GM12878 (cell line): Measurements from ENCODE around the gene ARHGAP6. TPM values are rescaled to one million over a fixed set of nuclear protein-coding genes. Genes with fewer than 3 reads are reported as not detected.
A peak's percentile ranks its signal among the peaks of the same experiment; 100 is the strongest.

Source experiments
- ATAC-seq: fragments of 200-7000 bp; cut with Tn5 transposase; 3 replicates; pipeline ENCODE4 v1.9.1; 2020; ENCODE audit warnings: mild to moderate bottlenecking, moderate library complexity
- BruUV-seq: library from RNA; stranded (reverse); fragments of 400-500 nt; replicated peaks from 2 replicates; lab custom pipeline; 2021; lab: Mats Ljungman, UMichigan
- CTCF ChIA-PET: fragments of 300-600 bp; sonication (Branson Sonifier 250); formaldehyde crosslinking; extraction: SDS; loops from one replicate; lab custom pipeline; 2021; ENCODE audit warnings: inconsistent platforms; lab: Yijun Ruan, JAX
- POLR2A ChIA-PET: fragments of 350-600 bp; formaldehyde crosslinking; extraction: SDS; loops from one replicate; lab custom pipeline; 2021; ENCODE audit warnings: inconsistent platforms; lab: Charles Lee
- RAD21 ChIA-PET: fragments of 300-600 bp; sonication (Branson Sonifier 250); formaldehyde crosslinking; loops from one replicate; lab custom pipeline; 2023; ENCODE audit warnings: antibody characterized with exemption; ENCODE audit not compliant: unreplicated experiment; lab: Charles Lee
- SMC1A ChIA-PET: fragments of 300-600 bp; sonication (Branson Sonifier 250); formaldehyde crosslinking; loops from one replicate; lab custom pipeline; 2023; ENCODE audit not compliant: unreplicated experiment, uncharacterized antibody; lab: Charles Lee
- DNase-seq: peaks from one replicate; pipeline ENCODE4 v3.0.0-alpha.2; 2011; ENCODE audit warnings: low read depth, low spot score
- FAIRE-seq: peaks from 3 replicates; lab custom pipeline; 2011; peaks lifted over from hg19 to GRCh38; lab: Jason Lieb, UNC
- H2AFZ ChIP-seq: 2 replicates; pipeline ENCODE4 v1.6.0; 2011; ENCODE audit warnings: low read depth, low read length, control low read depth; ENCODE audit not compliant: control insufficient read depth
- H3K27ac ChIP-seq: 2 replicates; pipeline ENCODE4 v1.5.1; 2011; ENCODE audit warnings: control low read depth; ENCODE audit not compliant: control insufficient read depth, insufficient read depth
- H3K27me3 ChIP-seq, 2 experiments: replicated peaks in 1 of 2; 2 replicates each; pipeline versions ENCODE4 v1.6.0 to v1.6.1; 2011; ENCODE audit warnings: low read length in 1 of 2; ENCODE audit not compliant: control insufficient read depth in 2 of 2, insufficient read depth in 2 of 2
- H3K36me3 ChIP-seq, 2 experiments: 2 replicates each; pipeline ENCODE4 v1.5.1; 2011; ENCODE audit warnings: low read length in 1 of 2; ENCODE audit not compliant: control insufficient read depth in 2 of 2, insufficient read depth in 2 of 2
- H3K4me1 ChIP-seq: 2 replicates; pipeline ENCODE4 v1.6.1; 2011; ENCODE audit warnings: mild to moderate bottlenecking, low read length, moderate library complexity, mixed read lengths; ENCODE audit not compliant: control insufficient read depth, insufficient read depth
- H3K4me2 ChIP-seq: 2 replicates; pipeline ENCODE4 v1.6.0; 2011; ENCODE audit warnings: control low read depth; ENCODE audit not compliant: control insufficient read depth, insufficient read depth
- H3K4me3 ChIP-seq: fragments of 200-600 bp; sonication (generic); 2 replicates; pipeline ENCODE4 v1.5.1; 2016
- H3K79me2 ChIP-seq: 2 replicates; pipeline ENCODE4 v1.6.0; 2011; ENCODE audit warnings: low read length; ENCODE audit not compliant: control insufficient read depth, insufficient read depth
- H3K9ac ChIP-seq: 2 replicates; pipeline ENCODE4 v1.8.0; 2011; ENCODE audit warnings: low read length, control low read depth, mixed read lengths; ENCODE audit not compliant: control insufficient read depth, insufficient read depth
- H3K9me3 ChIP-seq: replicated peaks from 3 replicates; pipeline ENCODE4 v1.5.1; 2011; ENCODE audit warnings: mild to moderate bottlenecking, low read length; ENCODE audit not compliant: control insufficient read depth, insufficient read depth
- H4K20me1 ChIP-seq: 2 replicates; pipeline ENCODE4 v1.6.0; 2011; ENCODE audit not compliant: control insufficient read depth, insufficient read depth
- ATF2 ChIP-seq: IDR thresholded peaks from 2 replicates; pipeline ENCODE4 v1.6.1; 2012; ENCODE audit warnings: low read length, inconsistent platforms
- CREB1 ChIP-seq: IDR thresholded peaks from 2 replicates; pipeline ENCODE4 v1.6.1; 2012; ENCODE audit warnings: low read depth, mild to moderate bottlenecking, inconsistent platforms
- KDM1A ChIP-seq: fragments of 200-600 bp; sonication (generic); IDR thresholded peaks from 2 replicates; pipeline ENCODE4 v1.6.1; 2016; ENCODE audit warnings: borderline replicate concordance
- MYC ChIP-seq: IDR thresholded peaks from 2 replicates; pipeline ENCODE4 v1.6.1; 2011; ENCODE audit warnings: mild to moderate bottlenecking, low read length, moderate library complexity, inconsistent platforms; ENCODE audit not compliant: insufficient read depth, insufficient replicate concordance, insufficient read length, severe bottlenecking
- SIN3A ChIP-seq: IDR thresholded peaks from 2 replicates; pipeline ENCODE4 v1.6.1; 2012; ENCODE audit warnings: low read depth, low read length, improper control_type of control experiment
- SIX5 ChIP-seq: IDR thresholded peaks from 2 replicates; pipeline ENCODE4 v1.6.1; 2011; ENCODE audit warnings: mild to moderate bottlenecking, low read depth, low read length, moderate library complexity; ENCODE audit not compliant: severe bottlenecking
- SMAD5 ChIP-seq: IDR thresholded peaks from 2 replicates; pipeline ENCODE4 v1.6.1; 2016; ENCODE audit warnings: antibody characterized with exemption, low read depth
- SP1 ChIP-seq: IDR thresholded peaks from one replicate; pipeline ENCODE4 v1.6.1; 2011; ENCODE audit warnings: low read depth, low read length
- SREBF1 ChIP-seq: IDR thresholded peaks from 2 replicates; pipeline ENCODE4 v1.6.1; 2012; ENCODE audit warnings: mild to moderate bottlenecking, low read length
- SRF ChIP-seq, 2 experiments: IDR thresholded peaks; 2 replicates each; pipeline ENCODE4 v1.6.1; 2011; ENCODE audit warnings: low read depth in 2 of 2, low read length in 2 of 2, mild to moderate bottlenecking in 1 of 2, moderate library complexity in 1 of 2
- STAT1 ChIP-seq: fragments of 450-650 bp; conservative IDR thresholded peaks from 2 replicates; pipeline ENCODE4 v1.6.1; 2014; ENCODE audit warnings: antibody characterized with exemption, mild to moderate bottlenecking
- STAT3 ChIP-seq: IDR thresholded peaks from 2 replicates; pipeline ENCODE4 v1.6.1; 2011; ENCODE audit warnings: low read depth, low read length, improper control_type of control experiment
- SUPT20H ChIP-seq: IDR thresholded peaks from 2 replicates; pipeline ENCODE4 v1.6.1; 2011; ENCODE audit warnings: low read depth, mild to moderate bottlenecking, low read length, moderate library complexity, borderline replicate concordance; ENCODE audit not compliant: control insufficient read depth
- in situ Hi-C: fragments of 300-500 bp; cut with MboI; formaldehyde crosslinking; loops from 9 replicates; pipeline ENCODE4 v1.14.3; 2018; ENCODE audit warnings: mixed read lengths
- intact Hi-C: fragments of 100-400 bp; cut with micrococcal nuclease; formaldehyde crosslinking; loops from one replicate; pipeline ENCODE4 v1.14.2; 2022; ENCODE audit not compliant: unreplicated experiment
- polyA plus RNA-seq, 11 experiments: library from polyadenylated mRNA; depleted of rRNA in 4 of 11; unstranded in 6 of 11; stranded (reverse) in 5 of 11; fragments of >200 nt; fragmentation: Nextera tagmentation in 4 of 11; fragmentation: Illumina TruSeq in 1 of 11; extraction: Ambion mirVana in 4 of 11; extraction: Trizol in 1 of 11; gene quantifications; 1 replicate in 1 of 11; 2 replicates in 10 of 11; pipeline versions ENCODE4 v1.2.1 to v1.2.3, GENCODE V29; 2011 to 2016; ENCODE audit warnings: inconsistent platforms in 2 of 11, missing spikeins in 2 of 11, low read depth in 1 of 11
- total RNA-seq, 4 experiments: library from RNA; depleted of rRNA in 3 of 4; stranded (reverse); fragments of >200 nt in 3 of 4; fragmentation: Illumina TruSeq in 1 of 4; extraction: Trizol in 1 of 4; gene quantifications; 2 replicates each; pipeline versions ENCODE4 v1.2.1 to v1.2.3, GENCODE V29; 2013 to 2021
- TF ChIP-seq, protein P1 (sequence below): fragments of 450-650 bp; IDR thresholded peaks from 2 replicates; pipeline ENCODE4 v1.6.1; 2018; ENCODE audit warnings: mild to moderate bottlenecking, low read depth, moderate library complexity; ENCODE audit not compliant: partially characterized antibody
- TF ChIP-seq, protein P2 (sequence below): fragments of 450-650 bp; IDR thresholded peaks from 2 replicates; pipeline ENCODE4 v1.6.1; 2017; ENCODE audit warnings: mild to moderate bottlenecking

ARHGAP6 gene
- total and polyA plus RNA-seq, 10 of the 15 experiments (the other 5 are each of a cell fraction or from before 2014, with no cell fraction given) = 0.20 to 1.8 (median 0.76) TPM

DNA sequence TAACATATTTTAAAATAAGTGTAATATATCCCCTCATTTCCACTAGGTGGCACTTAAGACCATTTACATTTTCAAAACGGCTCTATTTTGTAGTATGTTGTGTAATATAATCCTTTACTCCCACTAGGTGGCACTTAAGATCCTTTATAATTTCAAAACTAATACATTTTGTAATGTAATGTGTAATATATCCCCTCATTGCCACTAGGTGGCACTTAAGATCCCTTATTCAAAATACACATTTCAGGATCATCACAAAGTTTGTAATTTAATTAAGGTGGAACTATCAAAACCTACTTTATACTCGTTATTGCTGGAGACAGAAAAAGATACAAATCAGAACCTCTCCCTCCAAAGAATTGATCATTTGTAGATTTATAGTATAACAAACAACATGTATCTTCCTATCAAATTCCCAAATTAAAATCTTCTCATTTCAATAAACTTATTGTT lies 132.5 kb downstream of the ARHGAP6 start (continued):
- TF ChIP-seq, protein P1, sequence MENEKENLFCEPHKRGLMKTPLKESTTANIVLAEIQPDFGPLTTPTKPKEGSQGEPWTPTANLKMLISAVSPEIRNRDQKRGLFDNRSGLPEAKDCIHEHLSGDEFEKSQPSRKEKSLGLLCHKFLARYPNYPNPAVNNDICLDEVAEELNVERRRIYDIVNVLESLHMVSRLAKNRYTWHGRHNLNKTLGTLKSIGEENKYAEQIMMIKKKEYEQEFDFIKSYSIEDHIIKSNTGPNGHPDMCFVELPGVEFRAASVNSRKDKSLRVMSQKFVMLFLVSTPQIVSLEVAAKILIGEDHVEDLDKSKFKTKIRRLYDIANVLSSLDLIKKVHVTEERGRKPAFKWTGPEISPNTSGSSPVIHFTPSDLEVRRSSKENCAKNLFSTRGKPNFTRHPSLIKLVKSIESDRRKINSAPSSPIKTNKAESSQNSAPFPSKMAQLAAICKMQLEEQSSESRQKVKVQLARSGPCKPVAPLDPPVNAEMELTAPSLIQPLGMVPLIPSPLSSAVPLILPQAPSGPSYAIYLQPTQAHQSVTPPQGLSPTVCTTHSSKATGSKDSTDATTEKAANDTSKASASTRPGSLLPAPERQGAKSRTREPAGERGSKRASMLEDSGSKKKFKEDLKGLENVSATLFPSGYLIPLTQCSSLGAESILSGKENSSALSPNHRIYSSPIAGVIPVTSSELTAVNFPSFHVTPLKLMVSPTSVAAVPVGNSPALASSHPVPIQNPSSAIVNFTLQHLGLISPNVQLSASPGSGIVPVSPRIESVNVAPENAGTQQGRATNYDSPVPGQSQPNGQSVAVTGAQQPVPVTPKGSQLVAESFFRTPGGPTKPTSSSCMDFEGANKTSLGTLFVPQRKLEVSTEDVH = no peak
- TF ChIP-seq STAT1 (no peak), SIX5 (no peak), CREB1 (0 out of 2 replicates have a peak, but pooled peaks have one; percentile 9)

- H3K79me2 ChIP-seq = no peaks in the 10 kb centered on the region
- TF ChIP-seq SREBF1 (no peak), ATF2 (no peak), KDM1A (no peak), STAT3 (no peak), MYC (no peak), SUPT20H (no peak), SIN3A (no peak), SMAD5 (no peak), SP1 (no peak), SRF (IDR thresholded peaks at IDR 0.05; ENCODE audit: low read depth in 2 of 2, low read length in 2 of 2) (no peak)
- TF ChIP-seq, protein P2, sequence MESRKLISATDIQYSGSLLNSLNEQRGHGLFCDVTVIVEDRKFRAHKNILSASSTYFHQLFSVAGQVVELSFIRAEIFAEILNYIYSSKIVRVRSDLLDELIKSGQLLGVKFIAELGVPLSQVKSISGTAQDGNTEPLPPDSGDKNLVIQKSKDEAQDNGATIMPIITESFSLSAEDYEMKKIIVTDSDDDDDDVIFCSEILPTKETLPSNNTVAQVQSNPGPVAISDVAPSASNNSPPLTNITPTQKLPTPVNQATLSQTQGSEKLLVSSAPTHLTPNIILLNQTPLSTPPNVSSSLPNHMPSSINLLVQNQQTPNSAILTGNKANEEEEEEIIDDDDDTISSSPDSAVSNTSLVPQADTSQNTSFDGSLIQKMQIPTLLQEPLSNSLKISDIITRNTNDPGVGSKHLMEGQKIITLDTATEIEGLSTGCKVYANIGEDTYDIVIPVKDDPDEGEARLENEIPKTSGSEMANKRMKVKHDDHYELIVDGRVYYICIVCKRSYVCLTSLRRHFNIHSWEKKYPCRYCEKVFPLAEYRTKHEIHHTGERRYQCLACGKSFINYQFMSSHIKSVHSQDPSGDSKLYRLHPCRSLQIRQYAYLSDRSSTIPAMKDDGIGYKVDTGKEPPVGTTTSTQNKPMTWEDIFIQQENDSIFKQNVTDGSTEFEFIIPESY = no peak
- TF ChIP-seq, all 136 proteins: peak for 0
- no peaks in the 10 kb centered on the region for H4K20me1 ChIP-seq
- RAD21 ChIA-PET = interaction anchor here (1.1 to 2.4 kb wide), 7 partner anchors 8 to 1169 kb away, joined by 4 to 18 read pairs (median 5); no protein-coding TSS in a partner anchor
- SMC1A ChIA-PET = interaction anchor here (0.7 to 2.7 kb wide), 22 partner anchors 10 to 1342 kb away, joined by 3 to 29 read pairs (median 5); no protein-coding TSS in a partner anchor
- H3K27ac ChIP-seq = no peak overlapping the region
- CTCF ChIA-PET = interaction anchor here (0.7 to 3.3 kb wide), 31 partner anchors 9 to 1247 kb away, joined by 3 to 36 read pairs (median 4); no protein-coding TSS in a partner anchor
- no peaks in the 10 kb centered on the region for H3K27me3 ChIP-seq
- no peak overlapping the region for H3K9ac ChIP-seq
- no TSS peak for BruUV-seq
- in situ Hi-C loops = loop anchor here (5.0 kb wide), 4 partner anchors 240 to 1240 kb away; no protein-coding TSS in a partner anchor
- no peak overlapping the region for H3K4me3 ChIP-seq
- H2AFZ ChIP-seq = no peak overlapping the region
- POLR2A ChIA-PET = no interaction called here
- H3K4me2 ChIP-seq = no peak overlapping the region
- intact Hi-C loops = loop anchor here (1.0 to 5.0 kb wide), 7 partner anchors 192 to 1168 kb away; no protein-coding TSS in a partner anchor
- H3K9me3 ChIP-seq = no peaks in the 10 kb centered on the region
- no peak for DNase-seq
- peak; percentile 42; the same call in 2 of the 3 replicates for ATAC-seq
- no peaks in the 10 kb centered on the region for H3K4me1 ChIP-seq
- no peak for FAIRE-seq
- no peaks in the 10 kb centered on the region for H3K36me3 ChIP-seq
These were observed 133.2 kb downstream of the ARHGAP6 start for GRCh38 chrX:11532291-11533078.
